Cerebellar nuclear complex (tissue), 1 donor: ENCODE data around the gene ELF5.

ENCODE experiments used
- DNase-seq, 2 experiments: peaks; one replicate each; lab custom pipeline; 2025; lab: John Stamatoyannopoulos, UW

The ELF5 gene

GRCh38 chr11:34451053-34451452 lies 62.5 kb downstream of the ELF5 start:
- no peak for DNase-seq

GRCh38 chr11:34449013-34449412 lies 64.6 kb downstream of the ELF5 start:
- DNase-seq = no peak

DNA sequence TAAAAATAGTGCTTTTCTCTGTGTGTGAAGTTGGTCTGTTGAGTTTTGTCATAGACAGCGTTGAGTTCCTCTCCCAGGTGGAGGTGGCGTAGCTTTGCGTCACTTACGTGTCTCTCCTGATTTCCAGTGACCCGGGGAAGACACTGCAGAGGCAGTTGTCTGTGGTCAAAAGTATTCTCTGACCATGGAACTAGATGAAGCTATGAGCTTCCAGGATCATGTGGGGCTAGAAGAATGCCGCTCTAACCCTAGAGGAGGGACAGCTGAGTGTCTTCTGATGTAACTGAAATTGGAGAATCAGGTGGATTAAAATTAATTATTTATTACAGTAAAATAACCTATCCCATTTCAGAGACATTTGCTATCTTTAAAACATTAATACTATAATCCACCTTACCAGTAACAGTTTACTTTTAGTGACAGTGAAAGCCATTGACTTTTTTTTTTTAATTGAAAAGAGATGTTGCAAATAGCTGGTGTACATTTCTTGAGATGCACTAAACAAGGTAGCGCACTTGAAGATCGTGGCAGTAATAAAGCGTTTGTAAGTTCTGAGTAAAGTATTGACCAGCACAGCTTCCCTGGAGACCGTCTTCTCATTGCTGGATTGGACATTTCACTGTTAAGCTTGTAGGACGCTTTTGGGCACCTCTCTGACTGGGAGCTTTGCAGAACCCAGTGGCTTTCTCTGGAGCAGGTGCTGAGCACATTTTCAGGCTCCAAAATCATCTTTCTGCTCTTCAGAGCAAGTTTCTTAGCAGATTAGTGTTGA lies 65.2 kb downstream of the ELF5 start:
- DNase-seq = no peak

- DNase-seq = no peak
Observed at GRCh38 chr11:34447044-34447443, 66.5 kb downstream of the ELF5 start.

GRCh38 chr11:34446386-34446785 lies 67.2 kb downstream of the ELF5 start:
- no peak for DNase-seq

GRCh38 chr11:34445956-34446355 lies 67.6 kb downstream of the ELF5 start:
- no peak for DNase-seq

GRCh38 chr11:34444428-34444827 lies 69.2 kb downstream of the ELF5 start:
- DNase-seq = no peak

- DNase-seq = no peak
Observed at GRCh38 chr11:34443136-34443535, 70.5 kb downstream of the ELF5 start.

DNA sequence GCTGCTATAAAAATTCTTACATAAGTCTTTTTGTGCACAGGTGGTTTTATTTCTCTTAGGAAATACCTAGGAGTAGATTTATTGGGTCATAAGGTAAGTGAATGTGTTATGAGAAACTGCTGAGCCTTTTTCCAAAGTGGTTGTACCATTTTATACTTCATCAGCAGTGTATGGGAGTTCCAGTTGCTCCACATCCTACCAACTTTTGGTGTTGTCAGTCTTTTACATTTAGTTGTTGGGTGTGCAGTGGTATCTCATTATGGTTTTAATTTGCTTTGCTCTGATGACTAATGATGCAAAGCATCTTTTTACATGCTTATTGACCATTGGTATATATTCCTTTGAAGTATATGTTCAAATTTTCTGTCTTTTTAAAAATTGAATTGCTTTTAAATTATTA lies 71.8 kb downstream of the ELF5 start:
- no peak for DNase-seq

DNA sequence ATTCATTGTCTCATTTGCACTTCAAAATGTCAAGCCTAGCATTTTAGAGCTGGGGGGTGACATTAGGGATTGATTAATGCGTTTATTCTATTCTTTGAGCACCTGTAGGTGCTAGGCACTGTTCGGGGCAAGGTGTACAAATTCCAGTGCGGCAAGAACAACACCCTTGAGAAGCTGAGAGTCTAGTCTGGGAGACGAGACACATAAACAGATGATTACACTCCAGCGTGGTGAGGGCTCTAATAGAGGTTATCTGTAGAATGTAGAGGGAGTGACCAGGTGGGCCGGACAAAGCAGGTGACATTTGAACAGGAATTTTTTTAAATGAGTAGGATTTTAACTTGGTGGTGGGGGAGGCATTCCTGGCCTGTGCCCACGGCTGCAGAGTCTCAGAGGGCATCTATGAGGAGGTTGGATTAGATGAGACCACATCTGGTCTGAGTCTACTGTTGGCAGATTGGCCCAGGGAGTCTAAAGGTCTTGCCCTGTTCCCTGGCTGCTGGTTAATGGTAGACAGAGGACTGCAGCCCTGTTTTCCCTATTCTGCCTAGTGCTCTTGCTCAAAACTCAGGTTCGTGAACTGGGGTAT lies 73.9 kb downstream of the ELF5 start:
- no peak for DNase-seq

- peak in 1 of 2 experiments; percentile 44 for DNase-seq
Observed at GRCh38 chr11:34438529-34439507, 74.8 kb downstream of the ELF5 start, which contains the start of gene CAT. Gene CAT (plus strand): TSS chr11:34438934. CDS start chr11:34439014, 80 bp downstream.

DNA sequence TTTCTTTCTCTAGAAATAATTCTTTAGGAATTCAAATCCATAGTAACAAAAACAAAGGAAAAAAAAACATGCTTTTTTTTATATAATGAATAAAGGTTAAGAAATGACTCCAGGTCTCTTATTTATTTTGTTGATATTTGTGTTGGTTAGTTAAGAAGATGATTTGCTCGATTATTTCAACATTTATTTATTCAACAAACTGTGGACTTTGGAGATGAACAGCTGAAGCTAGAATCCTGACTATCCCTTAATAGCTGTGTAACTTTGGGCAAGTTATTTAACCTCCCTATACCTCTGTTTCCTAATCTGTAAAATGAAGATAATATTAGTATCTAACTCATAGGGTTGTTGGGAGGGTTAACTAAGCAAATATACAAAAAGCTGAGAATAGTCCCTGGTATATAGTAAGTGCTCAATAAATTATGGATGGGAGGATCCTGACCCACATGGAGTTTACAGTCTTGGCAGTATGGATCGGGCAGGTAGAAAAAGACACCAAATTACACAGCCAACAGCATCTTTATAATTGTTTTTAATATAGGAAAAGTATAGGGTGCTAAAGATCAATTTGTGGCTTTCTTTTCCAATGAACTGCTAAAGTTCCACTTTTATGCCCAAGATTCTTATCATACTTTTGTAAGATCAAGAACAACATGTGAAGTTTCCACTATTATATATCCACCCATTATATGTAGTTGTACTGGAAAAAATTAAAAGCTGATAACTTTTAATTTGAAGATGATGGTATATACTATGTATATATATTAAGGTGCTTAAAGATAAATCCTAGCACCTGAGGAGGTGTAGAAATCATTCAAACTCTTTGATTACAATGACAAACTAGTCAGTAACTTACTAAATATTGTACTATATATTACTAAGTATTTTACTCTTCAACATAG lies 76.1 kb downstream of the ELF5 start:
- DNase-seq = no peak

DNA sequence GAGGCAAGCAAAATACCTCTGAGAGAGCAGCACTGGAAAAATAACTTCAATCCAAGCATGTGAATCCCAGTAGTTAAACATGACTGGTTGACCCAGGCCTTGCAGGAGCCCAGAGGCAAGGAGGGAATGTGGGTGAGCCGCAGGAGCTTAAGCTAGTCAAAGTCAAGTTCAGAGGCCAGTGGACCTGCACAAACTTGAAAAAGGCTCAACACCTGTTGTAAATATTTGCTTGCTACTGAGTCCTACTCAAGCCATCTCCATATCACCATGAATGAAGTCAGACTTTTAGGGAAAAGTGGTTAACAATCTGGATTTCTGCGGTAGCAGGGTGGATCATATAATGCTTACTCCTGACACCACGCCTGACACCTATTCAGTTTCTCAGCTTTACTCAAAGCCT lies 79.7 kb downstream of the ELF5 start:
- DNase-seq = no peak

GRCh38 chr11:34432822-34433221 lies 80.8 kb downstream of the ELF5 start:
- no peak for DNase-seq

- no peak for DNase-seq
Observed at GRCh38 chr11:34431979-34432378, 81.6 kb downstream of the ELF5 start.
